A673 (cell line): Measurements from ENCODE around the gene PAX9. TPM values are rescaled to one million over a fixed set of nuclear protein-coding genes. Genes with fewer than 3 reads are reported as not detected.

Experiments
- BruUV-seq: library from RNA; stranded (reverse); fragments of 400-500 nt; replicated peaks from 2 replicates; lab custom pipeline; 2021; lab: Mats Ljungman, UMichigan
- CTCF ChIA-PET: fragments of 300-600 bp; sonication (Branson Sonifier 250); formaldehyde crosslinking; loops from one replicate; lab custom pipeline; 2022; ENCODE audit warnings: antibody characterized with exemption; lab: Charles Lee
- POLR2A ChIA-PET: fragments of 300-600 bp; sonication (Branson Sonifier 250); formaldehyde crosslinking; loops from one replicate; lab custom pipeline; 2022; ENCODE audit warnings: antibody characterized with exemption; ENCODE audit not compliant: low non-redundant PET; lab: Charles Lee
- DNase-seq: peaks from one replicate; pipeline ENCODE4 v3.0.0-alpha.2; 2015; ENCODE audit warnings: low spot score
- H3K27ac ChIP-seq: fragments of 200-600 bp; sonication (generic); 2 replicates; pipeline ENCODE4 v1.5.1; 2016; ENCODE audit warnings: mixed run types, low read depth, mild to moderate bottlenecking, mixed read lengths, antibody characterized with exemption, low read length; ENCODE audit not compliant: poor library complexity, severe bottlenecking
- H3K27me3 ChIP-seq: fragments of 200-600 bp; sonication (generic); replicated peaks from 2 replicates; pipeline ENCODE4 v1.6.1; 2017; ENCODE audit warnings: mixed run types, low read depth, mild to moderate bottlenecking, mixed read lengths, antibody characterized with exemption, low read length; ENCODE audit not compliant: insufficient read depth, poor library complexity
- H3K36me3 ChIP-seq: fragments of 200-600 bp; sonication (generic); 2 replicates; pipeline ENCODE4 v1.6.1; 2016; ENCODE audit warnings: mixed run types, mild to moderate bottlenecking, mixed read lengths, antibody characterized with exemption, low read length; ENCODE audit not compliant: insufficient read depth, poor library complexity, severe bottlenecking
- H3K4me1 ChIP-seq: fragments of 200-600 bp; sonication (generic); 2 replicates; pipeline ENCODE4 v1.6.1; 2017; ENCODE audit warnings: mixed run types, mild to moderate bottlenecking, mixed read lengths, antibody characterized with exemption, low read length; ENCODE audit not compliant: insufficient read depth, poor library complexity, severe bottlenecking
- H3K4me3 ChIP-seq: fragments of 200-600 bp; sonication (generic); 2 replicates; pipeline ENCODE4 v1.5.1; 2016; ENCODE audit warnings: low read depth, mixed run types, mild to moderate bottlenecking, mixed read lengths, low read length; ENCODE audit not compliant: poor library complexity, severe bottlenecking
- H3K9me3 ChIP-seq: fragments of 200-600 bp; sonication (generic); 2 replicates; pipeline ENCODE4 v1.6.1; 2016; ENCODE audit warnings: mixed run types, low read depth, mild to moderate bottlenecking, mixed read lengths, antibody characterized with exemption, low read length; ENCODE audit not compliant: poor library complexity, severe bottlenecking
- EZH2 ChIP-seq: fragments of 200-600 bp; sonication (generic); IDR thresholded peaks from 2 replicates; pipeline ENCODE4 v1.6.1; 2017; ENCODE audit warnings: borderline replicate concordance, low read depth, mild to moderate bottlenecking, mixed read lengths, antibody characterized with exemption, low read length; ENCODE audit not compliant: poor library complexity, severe bottlenecking
- intact Hi-C: fragments of 100-400 bp; cut with micrococcal nuclease; formaldehyde crosslinking; loops from one replicate; pipeline ENCODE4 v1.10.0; 2022; ENCODE audit not compliant: unreplicated experiment
- total RNA-seq: library from RNA; stranded (reverse); gene quantifications from 2 replicates; pipeline ENCODE4 v1.2.3, GENCODE V29; 2021
- TF ChIP-seq, protein P1 (sequence below): fragments of 300-800, 200-600 bp; sonication (generic); conservative IDR thresholded peaks from 2 replicates; pipeline ENCODE4 v1.5.1; 2017; ENCODE audit warnings: low read depth, mild to moderate bottlenecking, antibody characterized with exemption, low read length, moderate library complexity, mixed read lengths

The PAX9 gene
- total RNA-seq, 1 experiment from 2014 or later: 23.4 TPM

DNA sequence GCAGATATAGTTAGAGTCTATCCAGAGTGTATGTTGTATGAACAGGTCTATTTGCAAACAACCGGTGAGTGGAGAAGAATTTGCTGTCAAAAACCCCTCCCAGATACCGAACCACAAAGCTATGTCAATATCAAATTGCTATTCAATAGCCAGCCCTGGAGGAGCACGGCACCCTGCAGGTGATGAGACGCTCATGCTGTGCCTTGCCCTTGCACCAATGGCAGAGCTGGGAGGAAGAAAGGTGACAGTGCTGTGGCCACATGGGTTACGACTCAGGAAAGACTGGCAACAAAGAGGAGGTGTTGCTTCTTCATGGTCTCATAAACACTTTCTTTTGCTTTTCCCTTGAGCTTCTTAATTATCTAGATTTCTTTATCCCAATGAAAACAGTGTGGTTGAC is 55.7 kb downstream of the PAX9 start:
- no peak for DNase-seq
- Histone ChIP-seq H3K9me3 (no peaks in the 10 kb centered on the region), H3K27ac (no peak overlapping the region), H3K27me3 (no peaks in the 10 kb centered on the region), H3K4me1 (peaks cover 5% of the 10 kb centered on the region), H3K36me3 (no peaks in the 10 kb centered on the region), H3K4me3 (no peak overlapping the region)
- BruUV-seq: no TSS peak
- ChIA-PET POLR2A (no interaction called here), CTCF (no interaction called here)
- intact Hi-C loops: no loop called here
- TF ChIP-seq, protein P1, sequence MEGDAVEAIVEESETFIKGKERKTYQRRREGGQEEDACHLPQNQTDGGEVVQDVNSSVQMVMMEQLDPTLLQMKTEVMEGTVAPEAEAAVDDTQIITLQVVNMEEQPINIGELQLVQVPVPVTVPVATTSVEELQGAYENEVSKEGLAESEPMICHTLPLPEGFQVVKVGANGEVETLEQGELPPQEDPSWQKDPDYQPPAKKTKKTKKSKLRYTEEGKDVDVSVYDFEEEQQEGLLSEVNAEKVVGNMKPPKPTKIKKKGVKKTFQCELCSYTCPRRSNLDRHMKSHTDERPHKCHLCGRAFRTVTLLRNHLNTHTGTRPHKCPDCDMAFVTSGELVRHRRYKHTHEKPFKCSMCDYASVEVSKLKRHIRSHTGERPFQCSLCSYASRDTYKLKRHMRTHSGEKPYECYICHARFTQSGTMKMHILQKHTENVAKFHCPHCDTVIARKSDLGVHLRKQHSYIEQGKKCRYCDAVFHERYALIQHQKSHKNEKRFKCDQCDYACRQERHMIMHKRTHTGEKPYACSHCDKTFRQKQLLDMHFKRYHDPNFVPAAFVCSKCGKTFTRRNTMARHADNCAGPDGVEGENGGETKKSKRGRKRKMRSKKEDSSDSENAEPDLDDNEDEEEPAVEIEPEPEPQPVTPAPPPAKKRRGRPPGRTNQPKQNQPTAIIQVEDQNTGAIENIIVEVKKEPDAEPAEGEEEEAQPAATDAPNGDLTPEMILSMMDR: no peak
- TF ChIP-seq EZH2: no peak

DNA sequence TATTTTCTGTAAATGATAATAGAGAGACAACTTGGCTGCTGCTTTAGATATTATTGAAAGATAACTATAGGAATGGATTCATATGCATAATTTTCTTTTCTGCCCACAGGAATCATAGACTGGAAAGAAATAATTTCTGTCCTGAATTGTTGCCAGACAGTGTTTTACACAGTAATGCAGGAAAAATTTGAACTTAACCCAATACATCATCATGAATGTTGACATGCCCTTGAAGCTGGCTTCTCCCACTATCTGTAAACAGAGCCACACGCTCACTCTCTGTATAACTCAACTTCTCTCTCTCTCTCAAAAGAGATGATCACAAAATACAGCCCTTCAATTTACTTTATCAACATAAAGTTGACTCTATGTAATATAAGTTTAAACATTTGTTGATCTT is 56.6 kb downstream of the PAX9 start:
- H3K4me1 ChIP-seq: no peaks in the 10 kb centered on the region
- BruUV-seq: no TSS peak
- intact Hi-C loops: no loop called here

DNA sequence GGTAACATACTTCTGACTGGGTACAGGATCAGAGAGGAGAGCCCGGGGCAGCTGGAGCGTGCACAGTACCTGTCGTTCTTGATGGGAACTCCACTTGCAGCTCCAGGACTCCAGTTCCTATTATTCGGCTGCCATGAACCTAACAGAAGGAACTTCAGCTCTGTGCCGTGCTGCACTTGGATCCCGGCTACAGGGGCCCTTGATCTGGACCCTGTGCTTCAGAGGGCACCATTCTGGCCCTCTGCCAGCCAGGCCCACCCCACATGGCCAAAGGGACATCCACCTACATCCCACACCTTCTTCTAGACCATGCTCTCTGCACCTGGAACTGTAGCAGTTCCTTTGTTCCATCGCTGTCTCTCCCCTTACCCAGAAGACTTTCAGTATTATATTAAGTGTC is 58.2 kb downstream of the PAX9 start:
- Histone ChIP-seq H3K27me3 (no peaks in the 10 kb centered on the region), H3K27ac (no peak overlapping the region), H3K4me3 (no peak overlapping the region), H3K36me3 (no peaks in the 10 kb centered on the region), H3K9me3 (no peaks in the 10 kb centered on the region), H3K4me1 (no peaks in the 10 kb centered on the region)
- intact Hi-C loops: no loop called here
- POLR2A ChIA-PET: no interaction called here
- DNase-seq: no peak
- TF ChIP-seq, protein P1: no peak
- no peak for TF ChIP-seq EZH2
- BruUV-seq: no TSS peak
- CTCF ChIA-PET: no interaction called here

More for the DNA sequence above, 56.6 kb downstream of the PAX9 start:
- TF ChIP-seq, protein P1: no peak
- no peak for TF ChIP-seq EZH2
- Histone ChIP-seq H3K27me3 (no peaks in the 10 kb centered on the region), H3K27ac (no peak overlapping the region), H3K4me3 (no peak overlapping the region), H3K36me3 (no peaks in the 10 kb centered on the region), H3K9me3 (no peaks in the 10 kb centered on the region)
- POLR2A ChIA-PET: no interaction called here
- CTCF ChIA-PET: no interaction called here
- DNase-seq: no peak
